Measurements from ENCODE around the gene ABAT. TPM values are rescaled to one million over a fixed set of nuclear protein-coding genes. Genes with fewer than 3 reads are reported as not detected.

The ABAT gene
- total and polyA plus RNA-seq, 2 donors from 2014 or later = 9.6 to 34.0 TPM

- no peak for TF ChIP-seq CTCF (IDR thresholded peaks at IDR 0.05; ENCODE audit: borderline replicate concordance, extremely low read depth, insufficient read depth)
- no peaks in the 10 kb centered on the region for H3K27me3 ChIP-seq (ENCODE audit: control insufficient read depth, insufficient read depth, low read length)
- no peak overlapping the region for H3K4me3 ChIP-seq (ENCODE audit: low read length in 3 of 3)
- no peak for FAIRE-seq
- no peak for DNase-seq
- H3K9me3 ChIP-seq (ENCODE audit: control insufficient read depth in 2 of 3, insufficient read depth in 1 of 3, low read length in 3 of 3) = no peaks in the 10 kb centered on the region
- peaks cover 0 to 8% (median 0%) of the 10 kb centered on the region in 3 donors for H3K36me3 ChIP-seq (ENCODE audit: control insufficient read depth in 2 of 3, insufficient read depth in 3 of 3, low read length in 3 of 3)
- no peak overlapping the region for H3K9ac ChIP-seq (ENCODE audit: low read length in 3 of 3)
- intact Hi-C loops (cut with DNase I) = no loop called here
- no peak overlapping the region for H3K27ac ChIP-seq (ENCODE audit: low read depth in 2 of 2, low read length in 2 of 2)
- peaks cover 0 to 10% (median 6%) of the 10 kb centered on the region in 3 donors for H3K4me1 ChIP-seq (ENCODE audit: control insufficient read depth in 2 of 3, insufficient read depth in 2 of 3, low read depth in 1 of 3, low read length in 3 of 3)
Observed at GRCh38 chr16:8735574-8735973, 61.2 kb downstream of the ABAT start.

GRCh38 chr16:8736123-8736668, 61.8 kb downstream of the ABAT start:
- DNase-seq = peak in 1 of 5 donors; percentile 13

DNA sequence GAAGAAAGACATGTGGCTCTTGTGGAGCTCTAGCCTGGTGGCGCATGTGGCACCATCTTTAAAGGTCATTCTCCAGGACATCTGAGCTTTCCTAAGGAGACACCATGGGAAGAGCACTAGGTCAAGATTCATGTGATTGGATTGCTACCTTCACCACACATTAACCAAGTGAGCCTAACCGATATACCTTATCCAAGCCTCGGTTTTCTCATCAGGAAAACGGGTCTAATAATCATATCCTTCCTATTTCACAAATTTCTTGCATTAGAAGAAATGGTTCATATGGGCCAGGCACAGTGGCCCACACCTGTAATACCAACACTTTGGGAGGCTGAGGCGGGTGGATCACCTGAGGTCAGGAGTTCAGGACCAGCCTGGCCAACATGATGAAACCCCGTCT, 64.7 kb downstream of the ABAT start:
- DNase-seq = no peak
- Histone ChIP-seq H3K4me1 (ENCODE audit: control insufficient read depth in 2 of 3, insufficient read depth in 2 of 3, low read depth in 1 of 3, low read length in 3 of 3) (peaks cover 0 to 23% (median 8%) of the 10 kb centered on the region in 3 donors), H3K27ac (ENCODE audit: low read depth in 2 of 2, low read length in 2 of 2) (no peak overlapping the region), H3K4me3 (ENCODE audit: low read length in 3 of 3) (no peak overlapping the region), H3K27me3 (ENCODE audit: control insufficient read depth, insufficient read depth, low read length) (no peaks in the 10 kb centered on the region), H3K9me3 (ENCODE audit: control insufficient read depth in 2 of 3, insufficient read depth in 1 of 3, low read length in 3 of 3) (no peaks in the 10 kb centered on the region), H3K36me3 (ENCODE audit: control insufficient read depth in 2 of 3, insufficient read depth in 3 of 3, low read length in 3 of 3) (peaks cover 0 to 8% (median 0%) of the 10 kb centered on the region in 3 donors), H3K9ac (ENCODE audit: low read length in 3 of 3) (no peak overlapping the region)
- FAIRE-seq = no peak
- intact Hi-C loops (cut with DNase I) = no loop called here
- no peak for TF ChIP-seq CTCF (IDR thresholded peaks at IDR 0.05; ENCODE audit: borderline replicate concordance, extremely low read depth, insufficient read depth)

More at GRCh38 chr16:8736123-8736668, 61.8 kb downstream of the ABAT start:
- Histone ChIP-seq H3K9ac (ENCODE audit: low read length in 3 of 3) (no peak overlapping the region), H3K27me3 (ENCODE audit: control insufficient read depth, insufficient read depth, low read length) (no peaks in the 10 kb centered on the region), H3K4me1 (ENCODE audit: control insufficient read depth in 2 of 3, insufficient read depth in 2 of 3, low read depth in 1 of 3, low read length in 3 of 3) (peaks cover 0 to 14% (median 6%) of the 10 kb centered on the region in 3 donors), H3K9me3 (ENCODE audit: control insufficient read depth in 2 of 3, insufficient read depth in 1 of 3, low read length in 3 of 3) (no peaks in the 10 kb centered on the region), H3K27ac (ENCODE audit: low read depth in 2 of 2, low read length in 2 of 2) (no peak overlapping the region), H3K36me3 (ENCODE audit: control insufficient read depth in 2 of 3, insufficient read depth in 3 of 3, low read length in 3 of 3) (peaks cover 0 to 8% (median 0%) of the 10 kb centered on the region in 3 donors), H3K4me3 (ENCODE audit: low read length in 3 of 3) (no peak overlapping the region)
- intact Hi-C loops (cut with DNase I) = no loop called here
- no peak for FAIRE-seq
- no peak for TF ChIP-seq CTCF (IDR thresholded peaks at IDR 0.05; ENCODE audit: borderline replicate concordance, extremely low read depth, insufficient read depth)
